H7 (cell line): Measurements from ENCODE around the gene FAM222A. TPM values are rescaled to one million over a fixed set of nuclear protein-coding genes. Genes with fewer than 3 reads are reported as not detected.
"Not testable (repeated sequence)": the region's sequence is repeated elsewhere in the genome, so short reads cannot be mapped to it uniquely, and the experiment has no call there.

Experiments
- DNase-seq: peaks from one replicate; pipeline ENCODE4 v3.0.0; 2012
- H3K27me3 ChIP-seq: 2 replicates; pipeline ENCODE4 v1.6.0; 2011; ENCODE audit warnings: mild to moderate bottlenecking, low read length; ENCODE audit not compliant: control insufficient read depth, insufficient read depth
- H3K36me3 ChIP-seq: replicated peaks from 2 replicates; pipeline ENCODE4 v1.5.1; 2011; ENCODE audit warnings: low read length; ENCODE audit not compliant: control insufficient read depth, insufficient read depth
- H3K4me3 ChIP-seq: 2 replicates; pipeline ENCODE4 v1.5.1; 2011; ENCODE audit warnings: low read depth, mild to moderate bottlenecking, control low read depth, low read length, moderate library complexity; ENCODE audit not compliant: insufficient read depth
- total RNA-seq: library from RNA; depleted of rRNA; stranded (reverse); fragments of >200 nt; shearing (Covaris generic); gene quantifications from 2 replicates; pipeline ENCODE4 v1.2.3, GENCODE V29; 2014

Gene FAM222A
- total RNA-seq, 1 experiment from 2014 or later: 3.7 TPM

- no peak for DNase-seq
- H3K27me3 ChIP-seq: no peaks in the 10 kb centered on the region; the same call in 1 of the 2 replicates
- H3K4me3 ChIP-seq: no peak overlapping the region
- H3K36me3 ChIP-seq: no peaks in the 10 kb centered on the region
Measured at GRCh38 chr12:109683316-109683715, 30.3 kb upstream of the FAM222A start.

GRCh38 chr12:109685574-109686447 lies 27.8 kb upstream of the FAM222A start:
- Histone ChIP-seq H3K27me3 (no peaks in the 10 kb centered on the region; the same call in 1 of the 2 replicates), H3K4me3 (no peak overlapping the region), H3K36me3 (no peaks in the 10 kb centered on the region)
- no peak for DNase-seq

GRCh38 chr12:109686523-109686922 lies 27.1 kb upstream of the FAM222A start:
- Histone ChIP-seq H3K36me3 (no peaks in the 10 kb centered on the region), H3K4me3 (no peak overlapping the region), H3K27me3 (no peaks in the 10 kb centered on the region; the same call in 1 of the 2 replicates)
- DNase-seq: no peak

GRCh38 chr12:109687250-109687649 lies 26.4 kb upstream of the FAM222A start:
- H3K4me3 ChIP-seq: no peak overlapping the region
- DNase-seq: no peak
- no peaks in the 10 kb centered on the region for H3K36me3 ChIP-seq
- no peaks in the 10 kb centered on the region; the same call in 1 of the 2 replicates for H3K27me3 ChIP-seq

- no peak for DNase-seq
- Histone ChIP-seq H3K36me3 (no peaks in the 10 kb centered on the region), H3K27me3 (no peaks in the 10 kb centered on the region), H3K4me3 (no peak overlapping the region)
Measured at GRCh38 chr12:109689426-109689825, 24.2 kb upstream of the FAM222A start.

- Histone ChIP-seq H3K27me3 (no peaks in the 10 kb centered on the region), H3K36me3 (no peaks in the 10 kb centered on the region), H3K4me3 (no peak overlapping the region)
- DNase-seq: no peak
Measured at GRCh38 chr12:109693160-109693559, 20.5 kb upstream of the FAM222A start.

GRCh38 chr12:109693653-109694600 lies 19.7 kb upstream of the FAM222A start:
- H3K27me3 ChIP-seq: no peaks in the 10 kb centered on the region
- no peaks in the 10 kb centered on the region for H3K36me3 ChIP-seq
- H3K4me3 ChIP-seq: no peak overlapping the region
- DNase-seq: no peak

GRCh38 chr12:109694629-109695028 lies 19.0 kb upstream of the FAM222A start:
- not testable (repeated sequence) for H3K4me3 ChIP-seq, H3K36me3 ChIP-seq, DNase-seq, H3K27me3 ChIP-seq

GRCh38 chr12:109695416-109695815 lies 18.2 kb upstream of the FAM222A start:
- no peak for DNase-seq
- no peak overlapping the region for H3K4me3 ChIP-seq
- H3K27me3 ChIP-seq: no peaks in the 10 kb centered on the region
- no peaks in the 10 kb centered on the region for H3K36me3 ChIP-seq

- no peak for DNase-seq
- Histone ChIP-seq H3K36me3 (no peaks in the 10 kb centered on the region), H3K27me3 (no peaks in the 10 kb centered on the region), H3K4me3 (no peak overlapping the region)
Measured at GRCh38 chr12:109695961-109696461, 17.6 kb upstream of the FAM222A start.

GRCh38 chr12:109696485-109697269 lies 16.9 kb upstream of the FAM222A start:
- no peak overlapping the region for H3K4me3 ChIP-seq
- no peaks in the 10 kb centered on the region for H3K27me3 ChIP-seq
- H3K36me3 ChIP-seq: no peaks in the 10 kb centered on the region
- DNase-seq: no peak

GRCh38 chr12:109697270-109697553 lies 16.4 kb upstream of the FAM222A start:
- no peak for DNase-seq
- no peak overlapping the region for H3K4me3 ChIP-seq
- no peaks in the 10 kb centered on the region for H3K36me3 ChIP-seq
- no peaks in the 10 kb centered on the region for H3K27me3 ChIP-seq

- no peaks in the 10 kb centered on the region for H3K36me3 ChIP-seq
- no peaks in the 10 kb centered on the region for H3K27me3 ChIP-seq
- DNase-seq: no peak
- H3K4me3 ChIP-seq: no peak overlapping the region
Measured at GRCh38 chr12:109697877-109698468, 15.7 kb upstream of the FAM222A start.

- no peak for DNase-seq
- Histone ChIP-seq H3K36me3 (no peaks in the 10 kb centered on the region), H3K27me3 (no peaks in the 10 kb centered on the region), H3K4me3 (no peak overlapping the region)
Measured at GRCh38 chr12:109698820-109699219, 14.8 kb upstream of the FAM222A start.
